ENCODE results near the gene C5orf63.
"Not testable (repeated sequence)": the region's sequence is repeated elsewhere in the genome, so short reads cannot be mapped to it uniquely, and the experiment has no call there.

Gene C5orf63

GRCh38 chr5:127022846-127023245 is 50.5 kb downstream of the C5orf63 start:
- CTCF ChIA-PET, result no interaction called here
- no peak for TF ChIP-seq CTCF (conservative IDR thresholded peaks at IDR 0.05; ENCODE audit: low read depth)
- no peak for DNase-seq (ENCODE audit: low spot score)
- H3K27ac ChIP-seq, result no peak overlapping the region
- POLR2A ChIA-PET (ENCODE audit: low non-redundant PET), result no interaction called here

GRCh38 chr5:127019928-127020327 is 53.4 kb downstream of the C5orf63 start:
- no peak for DNase-seq (ENCODE audit: low spot score)
- ChIA-PET CTCF (no interaction called here), POLR2A (ENCODE audit: low non-redundant PET) (no interaction called here)
- TF ChIP-seq CTCF (conservative IDR thresholded peaks at IDR 0.05; ENCODE audit: low read depth), result no peak
- H3K27ac ChIP-seq, result no peak overlapping the region

- H3K27ac ChIP-seq; POLR2A ChIA-PET (ENCODE audit: low non-redundant PET); CTCF ChIA-PET; DNase-seq (ENCODE audit: low spot score): not testable (repeated sequence)
These were observed 56.6 kb downstream of the C5orf63 start for GRCh38 chr5:127016722-127017121.

GRCh38 chr5:127015716-127016115 is 57.6 kb downstream of the C5orf63 start:
- ChIA-PET CTCF (interaction anchor here (0.7 to 1.1 kb wide), 2 partner anchors 14 to 98 kb away, joined by 3 to 6 read pairs; no protein-coding TSS in a partner anchor), POLR2A (ENCODE audit: low non-redundant PET) (interaction anchor here (0.6 kb wide), 1 partner anchor 10 kb away, joined by 4 read pairs; no protein-coding TSS in a partner anchor)
- no peak for TF ChIP-seq CTCF (conservative IDR thresholded peaks at IDR 0.05; ENCODE audit: low read depth)
- DNase-seq (ENCODE audit: low spot score), result no peak
- no peak overlapping the region for H3K27ac ChIP-seq

- no peak for DNase-seq (ENCODE audit: low spot score)
- H3K27ac ChIP-seq, result no peak overlapping the region
- ChIA-PET POLR2A (ENCODE audit: low non-redundant PET) (no interaction called here), CTCF (interaction anchor here (0.7 to 1.1 kb wide), 2 partner anchors 8 to 15 kb away, joined by 3 to 6 read pairs; no protein-coding TSS in a partner anchor)
- TF ChIP-seq CTCF (conservative IDR thresholded peaks at IDR 0.05; ENCODE audit: low read depth), result no peak
These were observed 58.7 kb downstream of the C5orf63 start for GRCh38 chr5:127014573-127014972.

- no peak overlapping the region for H3K27ac ChIP-seq
- no peak for DNase-seq (ENCODE audit: low spot score)
These were observed 59.9 kb downstream of the C5orf63 start for GRCh38 chr5:127013407-127013806.

More at GRCh38 chr5:127013407-127013806, 59.9 kb downstream of the C5orf63 start:
- POLR2A ChIA-PET (ENCODE audit: low non-redundant PET), result no interaction called here
- CTCF ChIA-PET, result interaction anchor here (0.9 kb wide), 1 partner anchor 19 kb away, joined by 4 read pairs; no protein-coding TSS in a partner anchor
- no peak for TF ChIP-seq CTCF (conservative IDR thresholded peaks at IDR 0.05; ENCODE audit: low read depth)

All from RWPE1 (cell line).